HepG2 (cell line): Measurements from ENCODE around the gene SECTM1. TPM values are rescaled to one million over a fixed set of nuclear protein-coding genes. Genes with fewer than 3 reads are reported as not detected.

Experiments used
- BATF2 ChIP-seq: sonication (generic); formaldehyde crosslinking; IDR thresholded peaks from 2 replicates; pipeline ENCODE4 v1.8.0; 2022; ENCODE audit warnings: mild to moderate bottlenecking, missing genetic modification reagents, moderate library complexity
- GTF3A ChIP-seq: sonication (generic); formaldehyde crosslinking; conservative IDR thresholded peaks from 2 replicates; pipeline ENCODE4 v1.4.0; 2020; ENCODE audit warnings: mild to moderate bottlenecking, missing genetic modification reagents
- HMGA1 ChIP-seq: sonication (generic); formaldehyde crosslinking; conservative IDR thresholded peaks from 2 replicates; pipeline ENCODE4 v1.4.0; 2020; ENCODE audit warnings: missing genetic modification reagents
- IKZF5 ChIP-seq: IDR thresholded peaks from 2 replicates; pipeline ENCODE4 v1.6.1; 2018; ENCODE audit warnings: missing genetic modification reagents, mild to moderate bottlenecking, missing compliant biosample characterization
- PCBP1 ChIP-seq: fragments of 200-400 bp; formaldehyde crosslinking; IDR thresholded peaks from 2 replicates; pipeline ENCODE4 v1.6.1; 2017; ENCODE audit warnings: mild to moderate bottlenecking, low read depth, low read length, borderline replicate concordance
- POGK ChIP-seq: sonication (generic); formaldehyde crosslinking; conservative IDR thresholded peaks from 2 replicates; pipeline ENCODE4 v1.8.0; 2022; ENCODE audit warnings: mild to moderate bottlenecking, moderate library complexity, missing genetic modification reagents
- SIN3A ChIP-seq: IDR thresholded peaks from 2 replicates; pipeline ENCODE4 v1.6.1; 2011; ENCODE audit warnings: low read depth, mild to moderate bottlenecking, control low read depth, low read length, borderline replicate concordance
- ZFP41 ChIP-seq: sonication (generic); formaldehyde crosslinking; IDR thresholded peaks from 2 replicates; pipeline ENCODE4 v1.4.0; 2020; ENCODE audit warnings: mild to moderate bottlenecking, missing genetic modification reagents, borderline replicate concordance
- ZNF546 ChIP-seq: sonication (generic); formaldehyde crosslinking; conservative IDR thresholded peaks from 2 replicates; pipeline ENCODE4 v1.8.1; 2023; ENCODE audit warnings: mild to moderate bottlenecking, missing genetic modification reagents
- ZNF770 ChIP-seq: sonication (generic); formaldehyde crosslinking; IDR thresholded peaks from 2 replicates; pipeline ENCODE4 v1.5.0; 2020; ENCODE audit warnings: mild to moderate bottlenecking, missing genetic modification reagents
- ZSCAN29 ChIP-seq: sonication (generic); formaldehyde crosslinking; conservative IDR thresholded peaks from 2 replicates; pipeline ENCODE4 v1.4.0; 2020; ENCODE audit warnings: mild to moderate bottlenecking, missing genetic modification reagents
- polyA plus RNA-seq, 8 experiments: library from polyadenylated mRNA; depleted of rRNA in 3 of 8; stranded (reverse) in 7 of 8; unstranded in 1 of 8; fragments of >200 nt; fragmentation: Illumina TruSeq in 4 of 8; extraction: Trizol in 4 of 8; gene quantifications; 2 replicates each; pipeline versions ENCODE4 v1.2.1 to v1.2.3, GENCODE V29; 2011 to 2016; ENCODE audit warnings: low read depth in 4 of 8, missing spikeins in 1 of 8, mixed read lengths in 1 of 8; ENCODE audit not compliant: insufficient read depth in 1 of 8
- total RNA-seq, 5 experiments: library from RNA; depleted of rRNA; stranded (reverse); fragments of >200 nt; fragmentation: Illumina TruSeq; extraction: Trizol; gene quantifications; 2 replicates each; pipeline ENCODE4 v1.2.3, GENCODE V29; 2016; ENCODE audit warnings: low read depth in 1 of 5
- TF ChIP-seq, protein P1 (sequence below), 2 experiments: fragments of 450-650 bp in 1 of 2; sonication (generic) in 1 of 2; formaldehyde crosslinking in 1 of 2; IDR thresholded peaks; 2 replicates each; pipeline versions ENCODE4 v1.6.1 to v1.8.0; 2016 to 2022; ENCODE audit warnings: antibody characterized with exemption in 1 of 2, mild to moderate bottlenecking in 1 of 2, missing genetic modification reagents in 1 of 2

SECTM1 gene
- total and polyA plus RNA-seq, 2 of the 13 experiments (the other 11 are each of a cell fraction or from before 2014, with no cell fraction given) = 3.5 to 5.3 TPM

GRCh38 chr17:82297714-82298537 lies 35.6 kb downstream of the SECTM1 start (continued):
- TF ChIP-seq, protein P1, sequence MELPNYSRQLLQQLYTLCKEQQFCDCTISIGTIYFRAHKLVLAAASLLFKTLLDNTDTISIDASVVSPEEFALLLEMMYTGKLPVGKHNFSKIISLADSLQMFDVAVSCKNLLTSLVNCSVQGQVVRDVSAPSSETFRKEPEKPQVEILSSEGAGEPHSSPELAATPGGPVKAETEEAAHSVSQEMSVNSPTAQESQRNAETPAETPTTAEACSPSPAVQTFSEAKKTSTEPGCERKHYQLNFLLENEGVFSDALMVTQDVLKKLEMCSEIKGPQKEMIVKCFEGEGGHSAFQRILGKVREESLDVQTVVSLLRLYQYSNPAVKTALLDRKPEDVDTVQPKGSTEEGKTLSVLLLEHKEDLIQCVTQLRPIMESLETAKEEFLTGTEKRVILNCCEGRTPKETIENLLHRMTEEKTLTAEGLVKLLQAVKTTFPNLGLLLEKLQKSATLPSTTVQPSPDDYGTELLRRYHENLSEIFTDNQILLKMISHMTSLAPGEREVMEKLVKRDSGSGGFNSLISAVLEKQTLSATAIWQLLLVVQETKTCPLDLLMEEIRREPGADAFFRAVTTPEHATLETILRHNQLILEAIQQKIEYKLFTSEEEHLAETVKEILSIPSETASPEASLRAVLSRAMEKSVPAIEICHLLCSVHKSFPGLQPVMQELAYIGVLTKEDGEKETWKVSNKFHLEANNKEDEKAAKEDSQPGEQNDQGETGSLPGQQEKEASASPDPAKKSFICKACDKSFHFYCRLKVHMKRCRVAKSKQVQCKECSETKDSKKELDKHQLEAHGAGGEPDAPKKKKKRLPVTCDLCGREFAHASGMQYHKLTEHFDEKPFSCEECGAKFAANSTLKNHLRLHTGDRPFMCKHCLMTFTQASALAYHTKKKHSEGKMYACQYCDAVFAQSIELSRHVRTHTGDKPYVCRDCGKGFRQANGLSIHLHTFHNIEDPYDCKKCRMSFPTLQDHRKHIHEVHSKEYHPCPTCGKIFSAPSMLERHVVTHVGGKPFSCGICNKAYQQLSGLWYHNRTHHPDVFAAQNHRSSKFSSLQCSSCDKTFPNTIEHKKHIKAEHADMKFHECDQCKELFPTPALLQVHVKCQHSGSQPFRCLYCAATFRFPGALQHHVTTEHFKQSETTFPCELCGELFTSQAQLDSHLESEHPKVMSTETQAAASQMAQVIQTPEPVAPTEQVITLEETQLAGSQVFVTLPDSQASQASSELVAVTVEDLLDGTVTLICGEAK (IDR thresholded peaks at IDR 0.05) = no peak
- TF ChIP-seq, protein P1 (CRISPR knock-in tag; IDR thresholded peaks at IDR 0.05) = peak; percentile 48
- TF ChIP-seq PCBP1 (0 out of 2 replicates have a peak, but pooled peaks have one; percentile 36), ZNF770 (peak; percentile 59), ZNF546 (no peak), POGK (CRISPR knock-in tag) (peak; percentile 65; the same call in 1 of the 2 replicates), GTF3A (no peak), SIN3A (peak; percentile 40; the same call in 1 of the 2 replicates), BATF2 (CRISPR knock-in tag) (no peak), HMGA1 (no peak), ZSCAN29 (CRISPR knock-in tag) (no peak), IKZF5 (CRISPR knock-in tag) (peak; percentile 16), ZFP41 (CRISPR knock-in tag) (0 out of 2 replicates have a peak, but pooled peaks have one; percentile 85)
